ENCODE results near the gene CTNND2. TPM values are rescaled to one million over a fixed set of nuclear protein-coding genes. Genes with fewer than 3 reads are reported as not detected.

The CTNND2 gene
- total RNA-seq, 2 experiments from 2014 or later = not detected

GRCh38 chr5:10984021-10984715 lies 920.1 kb downstream of the CTNND2 start:
- POLR2A ChIA-PET = no interaction called here

GRCh38 chr5:10982626-10983025 lies 921.6 kb downstream of the CTNND2 start:
- POLR2A ChIA-PET = no interaction called here
- CTCF ChIA-PET = no interaction called here

More at GRCh38 chr5:10984021-10984715, 920.1 kb downstream of the CTNND2 start:
- CTCF ChIA-PET = no interaction called here

DNA sequence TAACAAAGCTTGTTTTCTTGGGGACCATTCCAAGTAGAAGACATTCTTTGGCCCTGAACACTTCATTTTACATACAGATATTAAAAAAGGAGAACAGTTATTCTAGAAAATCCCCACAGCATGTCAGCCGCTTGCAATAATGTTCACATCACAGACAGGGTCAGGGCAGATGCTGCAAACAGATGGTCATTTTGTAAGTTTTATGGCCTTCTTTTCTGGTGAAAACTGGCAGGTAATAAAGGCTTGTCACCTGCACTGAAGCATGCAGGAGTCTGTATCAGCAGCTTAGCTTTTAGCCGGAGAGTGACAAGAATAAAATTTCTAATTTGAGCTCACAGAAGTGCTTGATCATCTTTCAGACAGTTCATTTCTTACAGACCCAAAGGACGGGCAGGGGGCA lies 922.3 kb downstream of the CTNND2 start:
- CTCF ChIA-PET = no interaction called here
- POLR2A ChIA-PET = no interaction called here

GRCh38 chr5:10977011-10977410 lies 927.2 kb downstream of the CTNND2 start:
- POLR2A ChIA-PET = no interaction called here
- CTCF ChIA-PET = no interaction called here

DNA sequence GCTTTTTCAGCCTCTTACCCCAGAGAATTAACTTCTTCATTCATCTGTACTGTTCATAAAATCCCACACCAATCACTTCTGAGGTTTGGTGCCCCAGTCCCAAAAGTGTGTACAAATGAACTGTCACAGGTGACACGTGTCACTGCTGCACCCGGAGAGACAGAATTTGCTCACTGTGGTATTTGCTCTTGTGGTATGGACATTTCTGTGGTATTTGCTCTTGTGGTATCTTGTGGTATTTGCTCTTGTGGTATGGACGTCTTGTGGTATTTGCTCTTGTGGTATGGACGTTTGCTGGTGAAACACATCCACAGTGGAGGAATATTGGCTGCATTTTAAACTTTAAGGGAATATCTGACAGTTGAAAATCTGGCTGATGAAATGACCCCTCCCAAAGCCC lies 928.3 kb downstream of the CTNND2 start:
- POLR2A ChIA-PET = no interaction called here
- CTCF ChIA-PET = no interaction called here

- CTCF ChIA-PET = no interaction called here
These were observed 929.4 kb downstream of the CTNND2 start for GRCh38 chr5:10974850-10975249.

DNA sequence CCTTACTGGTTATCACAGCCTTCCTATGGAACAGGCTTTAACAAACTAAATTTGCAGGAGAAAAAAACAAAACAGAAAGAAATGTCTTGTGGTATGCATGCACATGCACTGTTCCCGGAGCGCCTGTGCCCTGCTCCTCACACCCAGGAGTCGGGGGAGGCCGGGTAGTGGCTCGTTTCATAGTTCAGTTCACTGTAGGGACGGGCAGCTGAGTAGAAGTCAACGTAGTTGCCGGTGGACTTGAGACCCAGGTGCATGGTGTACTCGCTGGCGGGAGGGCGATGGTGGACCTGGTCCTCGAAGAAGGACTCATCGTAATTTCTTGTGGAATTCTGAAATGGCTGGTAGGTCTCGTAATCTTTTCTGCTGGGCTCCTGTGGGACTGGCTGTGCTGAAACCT lies 930.9 kb downstream of the CTNND2 start:
- CTCF ChIA-PET = no interaction called here

More at GRCh38 chr5:10974850-10975249, 929.4 kb downstream of the CTNND2 start:
- POLR2A ChIA-PET = no interaction called here

DNA sequence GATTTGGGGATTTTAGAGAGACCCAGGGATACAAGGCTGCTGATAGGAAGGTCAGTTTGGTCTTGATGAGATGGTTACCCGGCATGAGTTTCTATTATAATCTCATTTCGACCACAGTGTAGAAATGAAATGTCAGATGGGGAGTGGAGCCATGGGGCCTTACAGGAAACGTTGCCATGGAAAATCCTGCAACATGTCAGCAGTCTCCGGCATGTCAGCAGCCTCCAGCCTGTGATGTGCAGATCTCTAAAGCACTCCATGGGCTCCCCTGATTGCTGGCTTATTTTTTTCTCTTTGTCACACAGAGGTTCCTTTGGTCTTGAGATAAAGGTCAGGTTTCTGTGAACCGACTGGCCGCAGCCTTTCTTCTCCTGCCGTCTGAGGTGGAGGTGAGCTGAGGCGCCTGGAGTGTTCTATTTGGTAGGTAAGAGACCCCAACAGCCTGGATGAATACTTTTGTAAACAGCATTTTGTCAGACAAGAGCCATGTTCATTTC lies 934.5 kb downstream of the CTNND2 start:
- CTCF ChIA-PET = no interaction called here
- POLR2A ChIA-PET = no interaction called here

More for the DNA sequence above, 930.9 kb downstream of the CTNND2 start:
- POLR2A ChIA-PET = no interaction called here

- ChIA-PET POLR2A (no interaction called here), CTCF (no interaction called here)
These were observed 939.4 kb downstream of the CTNND2 start for GRCh38 chr5:10964806-10965205.

DNA sequence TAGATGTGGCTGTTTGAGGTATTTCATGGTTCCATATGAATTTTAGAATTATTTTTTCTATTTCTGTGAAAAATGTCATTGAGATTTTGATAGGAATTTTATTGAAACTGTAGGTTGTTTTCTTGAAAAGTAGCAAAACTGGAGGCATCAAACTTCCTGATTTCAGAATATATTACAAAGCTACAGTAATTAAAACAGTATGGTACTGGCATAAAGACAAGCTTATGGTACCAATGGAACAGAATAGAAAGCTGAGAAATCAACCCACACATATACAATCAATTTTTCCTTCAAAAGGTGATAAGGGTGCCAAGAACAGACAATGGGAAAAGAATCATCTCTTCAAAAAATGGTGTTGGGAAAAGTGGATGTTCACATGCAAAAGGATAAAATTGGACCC lies 945.5 kb downstream of the CTNND2 start:
- CTCF ChIA-PET = no interaction called here
- POLR2A ChIA-PET = no interaction called here

DNA sequence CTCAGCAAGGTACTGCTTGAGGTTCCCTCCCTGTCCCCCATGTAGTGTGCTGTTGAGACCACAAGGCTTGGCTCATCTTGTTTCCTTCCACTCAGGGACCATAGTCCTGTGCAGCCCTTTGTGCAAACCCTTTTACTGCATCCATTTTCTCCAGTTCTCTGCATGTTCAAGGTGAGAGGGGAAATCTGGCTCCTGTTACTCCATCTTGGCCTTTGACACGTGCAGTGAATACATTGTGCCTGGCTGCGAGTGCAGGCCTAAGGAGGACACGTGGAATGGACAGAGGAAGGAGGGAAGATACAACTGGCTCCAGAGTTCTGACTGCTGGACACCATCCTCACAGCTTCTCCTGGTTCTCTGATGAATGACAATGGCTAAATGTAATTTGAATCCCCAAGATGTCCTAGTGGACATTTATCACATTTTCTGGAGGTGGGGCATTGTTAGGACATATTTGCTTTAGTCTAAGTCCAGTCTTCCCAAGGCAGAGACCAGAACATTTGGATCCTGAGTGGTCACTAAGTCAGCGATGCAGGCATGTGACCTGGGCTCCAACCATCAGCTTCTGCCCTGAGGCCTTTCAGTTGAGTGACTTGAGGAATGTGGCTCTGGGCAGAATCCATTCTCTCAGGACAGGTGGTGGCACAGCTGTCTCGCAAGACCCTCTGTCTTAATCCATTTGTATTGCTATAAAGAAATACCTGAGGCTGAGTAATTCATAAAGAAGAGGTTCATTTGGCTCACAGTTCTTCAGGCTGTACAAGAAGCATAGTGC lies 954.2 kb downstream of the CTNND2 start:
- POLR2A ChIA-PET = no interaction called here
- CTCF ChIA-PET = no interaction called here

DNA sequence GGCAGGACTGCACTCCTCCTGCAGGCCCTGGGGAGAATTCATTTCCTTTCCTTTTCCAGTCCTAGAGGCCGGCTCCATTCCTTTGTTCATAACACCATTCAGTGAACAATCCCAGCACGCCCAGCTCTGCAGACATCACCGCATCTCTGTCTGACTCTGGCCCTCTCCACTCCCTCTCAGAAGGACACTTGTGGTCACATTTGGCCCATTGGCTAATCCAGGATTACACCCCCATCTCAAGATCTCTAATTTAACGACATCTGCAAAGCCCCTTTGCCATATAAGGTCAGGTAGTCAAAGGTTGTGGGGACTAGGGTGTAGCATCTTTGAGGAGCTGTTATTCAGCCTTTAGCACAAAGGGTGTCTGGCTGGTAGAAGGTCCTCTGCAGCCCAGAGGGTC lies 958.2 kb downstream of the CTNND2 start:
- ChIA-PET CTCF (no interaction called here), POLR2A (no interaction called here)

DNA sequence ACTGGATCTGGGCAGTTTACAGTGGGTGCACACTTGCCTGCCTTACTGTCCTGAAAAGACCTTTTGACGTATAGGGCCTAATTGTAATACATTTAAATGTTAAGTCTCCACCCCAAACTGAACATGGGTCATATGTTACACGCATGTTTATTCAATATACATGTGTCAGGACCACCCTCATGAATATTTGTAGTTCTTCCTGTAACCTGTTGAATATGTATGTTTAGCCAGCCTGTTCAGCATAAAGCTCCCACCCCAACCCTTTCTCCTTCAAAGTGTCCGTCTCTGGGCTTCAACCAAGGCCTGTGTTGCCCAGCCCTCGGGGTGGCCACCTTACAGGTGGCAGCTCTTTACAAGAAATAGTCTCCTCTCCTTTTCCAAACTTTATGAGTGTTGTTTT lies 962.3 kb downstream of the CTNND2 start:
- POLR2A ChIA-PET = no interaction called here
- CTCF ChIA-PET = no interaction called here

GRCh38 chr5:10936081-10936855 lies 968.0 kb downstream of the CTNND2 start:
- POLR2A ChIA-PET = no interaction called here
- CTCF ChIA-PET = no interaction called here

DNA sequence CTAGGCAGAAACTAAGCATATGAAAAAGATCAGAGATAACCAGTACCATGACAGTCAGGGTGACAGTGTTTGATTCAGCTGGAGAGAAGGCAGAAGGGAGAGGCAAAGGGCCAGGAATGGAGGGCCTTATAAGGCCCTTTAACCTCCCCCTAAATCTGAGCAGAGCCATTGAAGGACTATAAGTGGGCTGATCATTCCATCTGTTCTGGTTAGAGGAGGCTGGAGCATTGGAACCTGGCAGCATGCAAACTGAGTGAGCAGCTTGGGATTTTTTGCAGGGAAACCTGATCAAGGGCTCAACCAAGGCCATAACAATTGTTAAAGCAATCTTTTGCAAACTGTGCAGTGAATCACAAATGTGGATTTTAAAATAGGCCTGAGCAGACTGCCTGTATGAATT lies 968.7 kb downstream of the CTNND2 start:
- ChIA-PET CTCF (no interaction called here), POLR2A (no interaction called here)

DNA sequence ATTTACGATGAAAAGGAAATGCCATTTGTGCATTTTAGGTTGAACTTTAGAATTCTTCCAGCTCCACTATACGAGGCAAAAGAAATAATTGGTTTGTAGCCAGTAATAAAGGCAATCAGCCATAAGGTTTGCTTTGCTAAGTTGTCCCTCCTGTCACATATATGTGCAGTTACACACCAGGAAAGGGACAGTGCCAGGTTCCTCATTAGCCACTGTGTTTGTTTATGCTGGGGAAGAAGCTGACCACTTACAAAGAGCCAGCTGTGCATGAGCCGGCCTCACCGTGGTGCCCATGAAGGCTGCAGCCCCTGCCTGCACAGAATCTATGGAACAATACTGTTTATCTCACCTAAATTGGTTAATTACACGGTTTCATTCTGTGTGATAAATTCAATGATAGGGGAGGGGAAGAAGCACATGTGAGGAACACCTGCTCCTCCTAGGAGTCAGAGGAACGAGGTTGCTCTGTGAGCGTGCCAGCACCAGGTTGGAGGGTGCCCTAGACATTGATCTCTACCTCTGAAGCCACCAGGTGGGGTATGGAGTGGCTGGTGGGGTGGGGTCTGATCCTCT lies 969.4 kb downstream of the CTNND2 start:
- ChIA-PET CTCF (no interaction called here), POLR2A (no interaction called here)

GRCh38 chr5:10933121-10933520 lies 971.1 kb downstream of the CTNND2 start:
- ChIA-PET POLR2A (no interaction called here), CTCF (no interaction called here)

- CTCF ChIA-PET = no interaction called here
- POLR2A ChIA-PET = no interaction called here
These were observed 971.8 kb downstream of the CTNND2 start for GRCh38 chr5:10932426-10932825.

GRCh38 chr5:10927608-10928007 lies 976.6 kb downstream of the CTNND2 start:
- POLR2A ChIA-PET = no interaction called here
- CTCF ChIA-PET = no interaction called here

DNA sequence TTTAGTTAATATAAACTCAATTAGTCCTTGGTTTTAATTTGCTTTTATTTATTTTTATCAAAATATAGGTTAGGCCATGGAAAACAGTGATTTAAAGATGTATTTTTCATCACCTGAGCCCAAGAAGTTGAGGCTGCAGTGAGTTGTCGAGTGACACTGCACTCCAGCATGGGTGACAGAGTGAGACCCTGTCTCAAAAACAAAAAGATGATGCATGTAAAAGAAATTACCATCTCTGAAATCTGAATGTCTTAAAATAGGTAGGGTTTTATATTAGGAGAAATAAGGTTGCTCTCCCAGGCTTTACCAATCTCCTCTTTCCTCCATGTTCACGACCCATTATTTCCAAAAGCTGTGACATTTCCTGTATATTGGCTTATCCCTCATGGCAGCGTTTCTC lies 980.9 kb downstream of the CTNND2 start:
- POLR2A ChIA-PET = no interaction called here
- CTCF ChIA-PET = no interaction called here
